Karpas-422 (cell line): ENCODE data around the gene AGO1. TPM values are rescaled to one million over a fixed set of nuclear protein-coding genes. Genes with fewer than 3 reads are reported as not detected.

Source experiments
- DNase-seq: peaks from one replicate; pipeline ENCODE4 v3.0.0-alpha.2; 2015
- H2AFZ ChIP-seq: fragments of 200-600 bp; sonication (generic); 2 replicates; pipeline ENCODE4 v1.6.1; 2014; ENCODE audit warnings: antibody characterized with exemption, low read length, mixed read lengths
- H3K27ac ChIP-seq: fragments of 200-600 bp; sonication (generic); 2 replicates; pipeline ENCODE4 v1.5.1; 2014; ENCODE audit warnings: mild to moderate bottlenecking, low read length, moderate library complexity
- H3K27me3 ChIP-seq: fragments of 200-600 bp; sonication (generic); 2 replicates; pipeline ENCODE4 v1.6.1; 2014; ENCODE audit warnings: low read length, mixed read lengths
- H3K36me3 ChIP-seq: fragments of 200-600 bp; sonication (generic); 2 replicates; pipeline ENCODE4 v1.6.1; 2014; ENCODE audit warnings: low read length, mixed read lengths; ENCODE audit not compliant: insufficient read depth
- H3K4me1 ChIP-seq: fragments of 200-600 bp; sonication (generic); 2 replicates; pipeline ENCODE4 v1.6.1; 2014; ENCODE audit warnings: mild to moderate bottlenecking, low read length, mixed read lengths
- H3K4me2 ChIP-seq: fragments of 200-600 bp; sonication (generic); 2 replicates; pipeline ENCODE4 v1.6.1; 2014; ENCODE audit warnings: low read length, low read depth, mild to moderate bottlenecking; ENCODE audit not compliant: poor library complexity, severe bottlenecking
- H3K4me3 ChIP-seq: fragments of 200-600 bp; sonication (generic); 2 replicates; pipeline ENCODE4 v1.5.1; 2014; ENCODE audit warnings: mild to moderate bottlenecking, antibody characterized with exemption, low read length, mixed read lengths
- H3K79me2 ChIP-seq: fragments of 200-600 bp; sonication (generic); 2 replicates; pipeline ENCODE4 v1.6.1; 2014; ENCODE audit warnings: mild to moderate bottlenecking, low read length, mixed read lengths
- H3K9ac ChIP-seq: fragments of 200-600 bp; sonication (generic); 2 replicates; pipeline ENCODE4 v1.6.0; 2014; ENCODE audit warnings: low read length
- H3K9me2 ChIP-seq: fragments of 200-600 bp; sonication (generic), shearing (Covaris generic); replicated peaks from 2 replicates; pipeline ENCODE4 v1.6.0; 2014; ENCODE audit warnings: mild to moderate bottlenecking, low read length, moderate library complexity; ENCODE audit not compliant: insufficient read depth
- H3K9me3 ChIP-seq: fragments of 300-700, 200-600 bp; sonication (generic); 2 replicates; pipeline ENCODE4 v1.6.1; 2014; ENCODE audit warnings: low read length, mixed read lengths
- H4K20me1 ChIP-seq: fragments of 200-600 bp; sonication (generic); 2 replicates; pipeline ENCODE4 v1.6.1; 2014; ENCODE audit warnings: mild to moderate bottlenecking, antibody characterized with exemption, low read length, low read depth; ENCODE audit not compliant: insufficient read depth
- total RNA-seq: library from RNA; depleted of rRNA; stranded (reverse); fragments of >200 nt; shearing (Covaris generic); gene quantifications from 2 replicates; pipeline ENCODE4 v1.2.3, GENCODE V29; 2014; ENCODE audit warnings: low replicate concordance

Gene AGO1
- total RNA-seq, 1 experiment from 2014 or later: 21.4 TPM

- H3K9me2 ChIP-seq: no peaks in the 10 kb centered on the region
- no peaks in the 10 kb centered on the region for H4K20me1 ChIP-seq
- peak within 1 kb of the TSS; percentile 65; the same call in 1 of the 2 replicates for H2AFZ ChIP-seq
- peak; percentile 95 for DNase-seq
- peak within 1 kb of the TSS; percentile 77 for H3K4me2 ChIP-seq
- H3K27me3 ChIP-seq: no peaks in the 10 kb centered on the region
- H3K36me3 ChIP-seq: 0 out of 2 replicates have a peak, but pooled peaks cover 6% of the 10 kb centered on the region
- peak within 1 kb of the TSS; percentile 76 for H3K27ac ChIP-seq
- H3K79me2 ChIP-seq: peaks cover 60% of the 10 kb centered on the region
- H3K4me3 ChIP-seq: peak within 1 kb of the TSS; percentile 81
- no peaks in the 10 kb centered on the region for H3K9me3 ChIP-seq
- peak within 1 kb of the TSS; percentile 94 for H3K9ac ChIP-seq
- H3K4me1 ChIP-seq: peaks cover 43% of the 10 kb centered on the region
Measured at GRCh38 chr1:35930593-35931445, 47.8 kb downstream of the AGO1 start, which contains the start of gene AGO3. Gene AGO3 (plus strand): TSS chr1:35931105. CDS start chr1:35931427, 322 bp downstream.

GRCh38 chr1:35931446-35932157, 48.6 kb downstream of the AGO1 start:
- H2AFZ ChIP-seq: peak overlapping the region; percentile 65; the same call in 1 of the 2 replicates
- H3K4me3 ChIP-seq: peak overlapping the region; percentile 81
- no peaks in the 10 kb centered on the region for H3K9me2 ChIP-seq
- DNase-seq: peak; percentile 72
- peak overlapping the region; percentile 76 for H3K27ac ChIP-seq
- peak overlapping the region; percentile 94 for H3K9ac ChIP-seq
- no peaks in the 10 kb centered on the region for H3K9me3 ChIP-seq
- H3K27me3 ChIP-seq: no peaks in the 10 kb centered on the region
- H4K20me1 ChIP-seq: no peaks in the 10 kb centered on the region
- peaks cover 45% of the 10 kb centered on the region for H3K4me1 ChIP-seq
- H3K79me2 ChIP-seq: peaks cover 67% of the 10 kb centered on the region
- H3K36me3 ChIP-seq: 0 out of 2 replicates have a peak, but pooled peaks cover 6% of the 10 kb centered on the region
- H3K4me2 ChIP-seq: peak overlapping the region; percentile 77

GRCh38 chr1:35932158-35932636, 49.2 kb downstream of the AGO1 start:
- peaks cover 45% of the 10 kb centered on the region for H3K4me1 ChIP-seq
- no peaks in the 10 kb centered on the region for H3K9me3 ChIP-seq
- H3K4me3 ChIP-seq: peak overlapping the region; percentile 81
- peaks cover 73% of the 10 kb centered on the region for H3K79me2 ChIP-seq
- H3K27me3 ChIP-seq: no peaks in the 10 kb centered on the region
- H3K9me2 ChIP-seq: no peaks in the 10 kb centered on the region
- 0 out of 2 replicates have a peak, but pooled peaks cover 6% of the 10 kb centered on the region for H3K36me3 ChIP-seq
- peak overlapping the region; percentile 76 for H3K27ac ChIP-seq
- H3K9ac ChIP-seq: peak overlapping the region; percentile 94
- no peak for DNase-seq
- H3K4me2 ChIP-seq: peak overlapping the region; percentile 77
- H2AFZ ChIP-seq: no peak overlapping the region
- H4K20me1 ChIP-seq: no peaks in the 10 kb centered on the region

- Histone ChIP-seq H3K4me3 (peak overlapping the region; percentile 81), H3K9me3 (no peaks in the 10 kb centered on the region)
Measured at GRCh38 chr1:35932941-35933340, 49.9 kb downstream of the AGO1 start.

GRCh38 chr1:35935442-35936388, 52.7 kb downstream of the AGO1 start:
- H3K4me3 ChIP-seq: no peak overlapping the region
- no peaks in the 10 kb centered on the region for H3K9me2 ChIP-seq
- H3K4me1 ChIP-seq: peaks cover 36% of the 10 kb centered on the region
- peak overlapping the region; percentile 40 for H3K4me2 ChIP-seq
- H2AFZ ChIP-seq: no peak overlapping the region
- no peaks in the 10 kb centered on the region for H3K27me3 ChIP-seq
- H4K20me1 ChIP-seq: no peaks in the 10 kb centered on the region
- 0 out of 2 replicates have a peak overlapping the region, but pooled peaks have one; percentile 11 for H3K27ac ChIP-seq
- no peak overlapping the region for H3K9ac ChIP-seq
- no peak for DNase-seq
- no peaks in the 10 kb centered on the region for H3K9me3 ChIP-seq
- peaks cover 96% of the 10 kb centered on the region for H3K79me2 ChIP-seq
- H3K36me3 ChIP-seq: 0 out of 2 replicates have a peak, but pooled peaks cover 12% of the 10 kb centered on the region

More at GRCh38 chr1:35932941-35933340, 49.9 kb downstream of the AGO1 start:
- peak overlapping the region; percentile 77 for H3K4me2 ChIP-seq
- H3K27me3 ChIP-seq: no peaks in the 10 kb centered on the region
- H4K20me1 ChIP-seq: no peaks in the 10 kb centered on the region
- peak overlapping the region; percentile 94 for H3K9ac ChIP-seq
- 0 out of 2 replicates have a peak, but pooled peaks cover 6% of the 10 kb centered on the region for H3K36me3 ChIP-seq
- peak overlapping the region; percentile 76 for H3K27ac ChIP-seq
- peaks cover 45% of the 10 kb centered on the region for H3K4me1 ChIP-seq
- peaks cover 81% of the 10 kb centered on the region for H3K79me2 ChIP-seq
- H3K9me2 ChIP-seq: no peaks in the 10 kb centered on the region
- no peak overlapping the region for H2AFZ ChIP-seq
- DNase-seq: peak; percentile 59

- Histone ChIP-seq H3K79me2 (peaks cover 100% of the 10 kb centered on the region), H3K4me2 (no peak overlapping the region), H3K4me1 (peaks cover 47% of the 10 kb centered on the region), H3K36me3 (0 out of 2 replicates have a peak, but pooled peaks cover 13% of the 10 kb centered on the region), H3K9me3 (no peaks in the 10 kb centered on the region), H3K27ac (no peak overlapping the region), H3K9me2 (no peaks in the 10 kb centered on the region), H3K9ac (no peak overlapping the region), H3K4me3 (no peak overlapping the region), H3K27me3 (no peaks in the 10 kb centered on the region), H2AFZ (no peak overlapping the region), H4K20me1 (no peaks in the 10 kb centered on the region)
- no peak for DNase-seq
Measured at GRCh38 chr1:35936838-35937237, 53.8 kb downstream of the AGO1 start.

- H3K9me3 ChIP-seq: no peaks in the 10 kb centered on the region
- no peaks in the 10 kb centered on the region for H3K27me3 ChIP-seq
- no peak for DNase-seq
- no peak overlapping the region for H3K4me2 ChIP-seq
- H3K27ac ChIP-seq: no peak overlapping the region
- no peaks in the 10 kb centered on the region for H4K20me1 ChIP-seq
- no peak overlapping the region for H3K4me3 ChIP-seq
- H3K9me2 ChIP-seq: no peaks in the 10 kb centered on the region
- no peak overlapping the region for H2AFZ ChIP-seq
- H3K4me1 ChIP-seq: peaks cover 32% of the 10 kb centered on the region
- 0 out of 2 replicates have a peak, but pooled peaks cover 13% of the 10 kb centered on the region for H3K36me3 ChIP-seq
- H3K79me2 ChIP-seq: peaks cover 100% of the 10 kb centered on the region
- H3K9ac ChIP-seq: no peak overlapping the region
Measured at GRCh38 chr1:35939484-35939883, 56.5 kb downstream of the AGO1 start.
